Gastroesophageal sphincter (tissue), 4 donors: ENCODE measurements around the gene SALL1. TPM values are rescaled to one million over a fixed set of nuclear protein-coding genes. Genes with fewer than 3 reads are reported as not detected.

Source experiments
- ATAC-seq: fragments of 150-250 bp; one replicate; pipeline ENCODE4 v1.9.1; 2016; ENCODE audit warnings: mild to moderate bottlenecking, moderate library complexity
- H3K27ac ChIP-seq, 4 donors: fragments of 200-600 bp; sonication (generic) in 3 of 4; 1 replicate in 3 of 4; 2 replicates in 1 of 4; pipeline ENCODE4 v1.5.1; 2016 to 2019
- H3K27me3 ChIP-seq: fragments of 200-600 bp; sonication (generic); one replicate; pipeline ENCODE4 v1.5.1; 2019
- H3K36me3 ChIP-seq, 2 donors: fragments of 200-600 bp; sonication (generic); one replicate each; pipeline ENCODE4 v1.5.1; 2019; ENCODE audit warnings: control low read depth in 1 of 2
- H3K4me1 ChIP-seq, 3 donors: fragments of 200-600 bp; sonication (generic); 1 replicate in 2 of 3; 2 replicates in 1 of 3; pipeline ENCODE4 v1.5.1; 2016 to 2019; ENCODE audit warnings: control low read depth in 2 of 3
- H3K4me3 ChIP-seq, 2 donors: fragments of 200-600 bp; sonication (generic); one replicate each; pipeline ENCODE4 v1.5.1; 2019; ENCODE audit warnings: mild to moderate bottlenecking in 1 of 2, moderate library complexity in 1 of 2
- H3K9me3 ChIP-seq, 3 donors: fragments of 200-600 bp; sonication (generic); one replicate each; pipeline ENCODE4 v1.5.1; 2017 to 2019; ENCODE audit warnings: control low read depth in 2 of 3
- CTCF ChIP-seq, 4 experiments: fragments of 200-600 bp in 2 of 4; fragments of 450-650 bp in 2 of 4; sonication (generic) in 1 of 4; IDR thresholded peaks; one replicate each; pipeline ENCODE4 v1.5.1; 2017 to 2019; ENCODE audit warnings: antibody characterized with exemption in 4 of 4, mild to moderate bottlenecking in 2 of 4, moderate library complexity in 2 of 4
- EP300 ChIP-seq: sonication (generic); formaldehyde crosslinking; IDR thresholded peaks from one replicate; pipeline ENCODE4 v1.6.1; 2017; ENCODE audit warnings: antibody characterized with exemption, mild to moderate bottlenecking
- POLR2A ChIP-seq, 2 donors: fragments of 450-650 bp; IDR thresholded peaks; one replicate each; pipeline ENCODE4 v1.6.1; 2017; ENCODE audit warnings: antibody characterized with exemption in 2 of 2, mild to moderate bottlenecking in 2 of 2, moderate library complexity in 1 of 2
- POLR2AphosphoS5 ChIP-seq: sonication (generic); formaldehyde crosslinking; IDR thresholded peaks from one replicate; pipeline ENCODE4 v1.6.1; 2017; ENCODE audit warnings: antibody characterized with exemption
- WGBS, 2 donors: methylation state at CpG; one replicate each; pipeline ENCODE4 v1.1.5; 2018; ENCODE audit warnings: low coverage in 1 of 2; 5-methylcytosine and 5-hydroxymethylcytosine counted together
- total RNA-seq, 4 donors: library from RNA; depleted of rRNA; stranded (reverse); fragments of >200 nt; gene quantifications; one replicate each; pipeline ENCODE4 v1.1.0, GENCODE V29; 2016

Gene SALL1
- total RNA-seq, 4 donors from 2014 or later, result not detected

GRCh38 chr16:51095084-51095881 is 55.8 kb downstream of the SALL1 start:
- Histone ChIP-seq H3K4me1 (no peaks in the 10 kb centered on the region), H3K36me3 (no peaks in the 10 kb centered on the region), H3K4me3 (no peak overlapping the region), H3K27me3 (peaks cover 38% of the 10 kb centered on the region), H3K27ac (no peak overlapping the region), H3K9me3 (peaks cover 0 to 17% (median 0%) of the 10 kb centered on the region in 3 donors)
- no peak for ATAC-seq
- WGBS, 2 donors, result 25 to 28% methylated on average over 19 of the region's 20 CpGs
- TF ChIP-seq POLR2A (IDR thresholded peaks at IDR 0.05) (no peak), EP300 (no peak), CTCF (IDR thresholded peaks at IDR 0.05) (no peak)

- H3K4me3 ChIP-seq, result no peak overlapping the region
- no peaks in the 10 kb centered on the region for H3K36me3 ChIP-seq
- no peak overlapping the region for H3K27ac ChIP-seq
- H3K9me3 ChIP-seq, result peaks cover 0 to 17% (median 0%) of the 10 kb centered on the region in 3 donors
- TF ChIP-seq CTCF (IDR thresholded peaks at IDR 0.05) (no peak), POLR2A (IDR thresholded peaks at IDR 0.05) (no peak), POLR2AphosphoS5 (no peak), EP300 (no peak)
- WGBS, 2 donors, result 41 to 66% methylated on average over 4 to 5 of the region's 5 CpGs
- ATAC-seq, result no peak
- H3K4me1 ChIP-seq, result no peaks in the 10 kb centered on the region
- H3K27me3 ChIP-seq, result peaks cover 35% of the 10 kb centered on the region
Measured at GRCh38 chr16:51093726-51094280, 57.3 kb downstream of the SALL1 start.
